Activated naive CD8-positive, alpha-beta T cell (primary cell): ENCODE data around the gene KIF22.
"Not testable (repeated sequence)": the region's sequence is repeated elsewhere in the genome, so short reads cannot be mapped to it uniquely, and the experiment has no call there.

Experiments
- H3K27ac Mint-ChIP-seq: one replicate; pipeline ENCODE4 v1.8.0; 2021; ENCODE audit warnings: mixed read lengths
- H3K27me3 Mint-ChIP-seq: one replicate; pipeline ENCODE4 v1.8.0; 2021; ENCODE audit warnings: mixed read lengths
- H3K36me3 Mint-ChIP-seq: one replicate; pipeline ENCODE4 v1.8.0; 2021; ENCODE audit warnings: mixed read lengths
- H3K4me1 Mint-ChIP-seq: one replicate; pipeline ENCODE4 v1.8.0; 2021; ENCODE audit warnings: low read depth, mixed read lengths
- H3K4me3 Mint-ChIP-seq: one replicate; pipeline ENCODE4 v1.8.0; 2021; ENCODE audit warnings: mild to moderate bottlenecking, mixed read lengths
- H3K9me3 Mint-ChIP-seq: one replicate; pipeline ENCODE4 v1.8.0; 2021; ENCODE audit warnings: low read depth, mixed read lengths

The KIF22 gene

GRCh38 chr16:29790183-29790948 is at the start of gene KIF22:
TSS of gene KIF22 (plus strand) at chr16:29790751. CDS start at chr16:29790760, 9 bp downstream.
- H3K36me3 Mint-ChIP-seq, result peaks cover 11% of the 10 kb centered on the region
- H3K4me3 Mint-ChIP-seq, result peak within 1 kb of the TSS; percentile 98
- peak within 1 kb of the TSS; percentile 98 for H3K27ac Mint-ChIP-seq
- peaks cover 36% of the 10 kb centered on the region for H3K4me1 Mint-ChIP-seq
- H3K27me3 Mint-ChIP-seq, result no peaks in the 10 kb centered on the region
- no peaks in the 10 kb centered on the region for H3K9me3 Mint-ChIP-seq

- peak overlapping the region; percentile 81 for H3K4me3 Mint-ChIP-seq
- H3K27me3 Mint-ChIP-seq, result no peaks in the 10 kb centered on the region
- peak overlapping the region; percentile 87 for H3K27ac Mint-ChIP-seq
- peaks cover 88% of the 10 kb centered on the region for H3K4me1 Mint-ChIP-seq
- no peaks in the 10 kb centered on the region for H3K9me3 Mint-ChIP-seq
- no peaks in the 10 kb centered on the region for H3K36me3 Mint-ChIP-seq
These were observed 47.8 kb upstream of the KIF22 start for GRCh38 chr16:29742683-29743275.

DNA sequence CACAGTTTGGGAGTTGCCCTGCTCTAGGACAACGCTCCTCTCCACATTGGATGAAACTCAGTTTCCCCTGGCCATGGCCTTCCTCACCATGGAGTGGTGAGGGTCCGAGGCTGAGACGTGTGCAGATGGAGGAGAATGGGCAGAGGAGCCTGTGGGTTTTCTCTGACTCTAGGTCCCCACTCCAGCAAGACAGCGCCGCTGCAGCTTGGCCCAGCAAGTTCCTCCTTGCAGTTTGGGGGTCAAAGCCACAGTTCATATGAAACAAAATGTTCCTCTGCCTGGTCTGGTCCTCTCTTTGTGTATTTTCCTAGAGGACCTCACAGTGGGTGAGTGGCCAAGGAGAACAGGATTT is 47.1 kb upstream of the KIF22 start:
- Mint-ChIP-seq H3K27ac (peak overlapping the region; percentile 87), H3K36me3 (no peaks in the 10 kb centered on the region), H3K27me3 (no peaks in the 10 kb centered on the region), H3K4me1 (peaks cover 83% of the 10 kb centered on the region), H3K4me3 (peak overlapping the region; percentile 81), H3K9me3 (no peaks in the 10 kb centered on the region)

- H3K27me3 Mint-ChIP-seq, result no peaks in the 10 kb centered on the region
- no peaks in the 10 kb centered on the region for H3K36me3 Mint-ChIP-seq
- H3K4me1 Mint-ChIP-seq, result peaks cover 83% of the 10 kb centered on the region
- peak overlapping the region; percentile 94 for H3K4me3 Mint-ChIP-seq
- H3K27ac Mint-ChIP-seq, result peak overlapping the region; percentile 96
- no peaks in the 10 kb centered on the region for H3K9me3 Mint-ChIP-seq
These were observed 46.6 kb upstream of the KIF22 start for GRCh38 chr16:29743827-29744531.

GRCh38 chr16:29744541-29745101 is 45.9 kb upstream of the KIF22 start:
- Mint-ChIP-seq H3K4me3 (peak overlapping the region; percentile 94), H3K4me1 (peaks cover 79% of the 10 kb centered on the region), H3K9me3 (no peaks in the 10 kb centered on the region), H3K27me3 (no peaks in the 10 kb centered on the region), H3K36me3 (no peaks in the 10 kb centered on the region), H3K27ac (peak overlapping the region; percentile 96)

DNA sequence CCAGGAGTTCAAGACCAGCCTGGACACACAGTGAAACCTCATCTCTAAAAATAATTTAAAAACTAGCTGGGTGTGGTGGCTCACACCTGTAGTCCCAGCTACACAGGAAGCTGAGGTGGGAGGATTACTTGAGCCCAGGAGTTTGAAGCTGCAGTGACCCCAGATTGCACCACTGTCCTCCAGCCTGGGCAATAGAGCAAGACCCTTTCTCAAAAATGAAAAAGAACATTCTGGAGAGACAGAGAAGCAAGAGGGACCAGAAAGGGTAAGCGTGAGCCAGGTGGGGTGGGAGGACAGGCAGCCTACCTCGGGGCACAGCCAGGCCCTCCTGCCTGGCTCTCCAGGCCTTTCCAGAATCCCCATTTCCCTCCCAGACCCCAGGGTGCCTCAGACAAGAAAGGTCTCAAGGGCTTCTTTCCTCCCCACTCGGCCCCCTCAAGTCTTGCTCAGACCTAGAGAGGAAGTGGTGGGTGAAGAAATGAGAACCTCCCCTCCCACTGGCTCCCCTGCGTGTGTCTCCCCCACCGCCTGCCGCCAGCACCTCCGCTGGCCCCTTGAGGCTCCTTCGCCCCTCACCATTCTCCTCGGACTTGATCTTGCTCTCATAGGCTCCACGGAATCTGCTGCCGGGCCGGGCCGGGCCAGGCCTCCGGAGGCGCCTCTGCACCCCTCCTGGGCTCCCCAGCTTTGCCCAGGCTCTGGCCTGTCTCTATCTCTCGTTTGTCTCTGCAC is 45.3 kb upstream of the KIF22 start:
- H3K27me3 Mint-ChIP-seq, result no peaks in the 10 kb centered on the region
- H3K27ac Mint-ChIP-seq, result peak overlapping the region; percentile 96
- H3K36me3 Mint-ChIP-seq, result no peaks in the 10 kb centered on the region
- H3K9me3 Mint-ChIP-seq, result no peaks in the 10 kb centered on the region
- peaks cover 75% of the 10 kb centered on the region for H3K4me1 Mint-ChIP-seq
- peak overlapping the region; percentile 94 for H3K4me3 Mint-ChIP-seq

- H3K27ac Mint-ChIP-seq, result peak within 1 kb of the TSS; percentile 96
- H3K4me3 Mint-ChIP-seq, result peak within 1 kb of the TSS; percentile 94
- no peaks in the 10 kb centered on the region for H3K9me3 Mint-ChIP-seq
- H3K36me3 Mint-ChIP-seq, result no peaks in the 10 kb centered on the region
- H3K27me3 Mint-ChIP-seq, result no peaks in the 10 kb centered on the region
- peaks cover 69% of the 10 kb centered on the region for H3K4me1 Mint-ChIP-seq
These were observed 44.7 kb upstream of the KIF22 start, which contains the start of gene C16orf54 for GRCh38 chr16:29745853-29746345. TSS of gene C16orf54 (minus strand) at chr16:29745990. CDS start at chr16:29744951, 1,039 bp downstream.

DNA sequence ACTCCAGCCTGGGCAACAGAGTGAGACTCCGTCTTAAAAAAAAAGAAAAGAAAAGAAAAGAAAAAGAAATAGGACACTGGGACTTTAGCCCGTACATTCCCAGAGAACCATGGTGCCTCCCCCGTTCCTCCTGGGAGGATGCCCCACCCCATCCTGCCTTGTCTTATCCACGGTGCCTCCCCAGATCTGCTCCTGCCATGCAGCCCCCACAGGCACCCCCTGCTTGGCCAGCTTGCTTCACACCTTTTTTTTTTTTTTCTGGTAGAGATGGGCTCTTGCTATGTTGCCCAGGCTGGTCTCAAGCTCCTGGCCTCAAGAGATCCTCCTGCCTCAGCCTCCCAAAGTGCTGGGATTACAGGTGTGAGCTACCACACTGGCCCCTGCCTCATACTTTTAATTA is 44.0 kb upstream of the KIF22 start:
- H3K36me3 Mint-ChIP-seq, H3K27me3 Mint-ChIP-seq, H3K9me3 Mint-ChIP-seq: not testable (repeated sequence)
- peaks cover 65% of the 10 kb centered on the region for H3K4me1 Mint-ChIP-seq
- peak overlapping the region; percentile 94 for H3K4me3 Mint-ChIP-seq
- peak overlapping the region; percentile 96 for H3K27ac Mint-ChIP-seq

DNA sequence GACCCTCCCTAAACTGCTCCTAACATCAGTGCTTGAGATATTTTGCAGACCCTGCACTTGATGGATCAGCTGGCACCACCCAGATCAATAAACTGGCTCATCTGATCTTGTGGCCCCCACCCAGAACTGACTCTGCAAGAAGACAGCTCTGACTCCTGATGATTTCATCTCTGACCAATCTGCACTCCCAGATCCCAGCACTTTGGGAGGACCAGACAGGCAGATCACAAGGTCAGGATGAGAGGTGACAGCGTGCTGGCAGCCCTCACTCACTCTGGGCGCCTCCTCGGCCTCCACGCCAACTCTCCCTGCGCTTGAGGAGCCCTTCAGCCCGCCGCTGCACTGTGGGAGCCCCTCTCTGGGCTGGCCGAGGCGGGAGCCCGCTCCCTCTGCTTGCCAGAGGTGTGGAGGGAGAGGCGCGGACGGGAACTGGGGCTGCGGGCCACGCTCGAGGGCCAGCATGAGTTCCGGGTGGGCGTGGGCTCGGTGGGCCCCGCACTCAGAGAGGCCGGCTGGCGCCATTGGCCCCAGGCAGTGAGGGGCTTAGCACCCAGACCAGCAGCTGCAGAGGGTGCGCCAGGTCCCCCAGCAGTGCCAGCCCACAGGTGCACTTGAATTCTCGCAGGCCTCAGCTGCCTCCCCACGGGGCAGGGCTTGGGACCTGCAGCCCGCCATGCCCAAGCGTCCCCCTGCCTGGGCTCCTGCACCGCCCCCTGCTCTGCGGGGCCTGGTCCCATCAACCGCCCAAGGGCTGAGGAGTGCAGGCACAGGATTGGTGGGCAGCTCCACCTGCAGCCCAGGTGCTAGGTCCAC is 42.4 kb upstream of the KIF22 start:
- peak overlapping the region; percentile 5 for H3K4me3 Mint-ChIP-seq
- no peaks in the 10 kb centered on the region for H3K27me3 Mint-ChIP-seq
- peaks cover 51% of the 10 kb centered on the region for H3K4me1 Mint-ChIP-seq
- no peaks in the 10 kb centered on the region for H3K36me3 Mint-ChIP-seq
- no peak overlapping the region for H3K27ac Mint-ChIP-seq
- no peaks in the 10 kb centered on the region for H3K9me3 Mint-ChIP-seq

GRCh38 chr16:29748760-29749149 is 41.8 kb upstream of the KIF22 start:
- peaks cover 48% of the 10 kb centered on the region for H3K4me1 Mint-ChIP-seq
- H3K27ac Mint-ChIP-seq, result not testable (repeated sequence)

GRCh38 chr16:29753516-29753915 is 37.0 kb upstream of the KIF22 start:
- Mint-ChIP-seq H3K27ac (no peak overlapping the region), H3K27me3 (no peaks in the 10 kb centered on the region), H3K4me3 (no peak overlapping the region), H3K9me3 (no peaks in the 10 kb centered on the region), H3K4me1 (peaks cover 38% of the 10 kb centered on the region), H3K36me3 (no peaks in the 10 kb centered on the region)

More at GRCh38 chr16:29748760-29749149, 41.8 kb upstream of the KIF22 start:
- H3K9me3 Mint-ChIP-seq, H3K4me3 Mint-ChIP-seq, H3K36me3 Mint-ChIP-seq, H3K27me3 Mint-ChIP-seq: not testable (repeated sequence)

GRCh38 chr16:29756654-29757053 is 33.9 kb upstream of the KIF22 start:
- Mint-ChIP-seq H3K4me3 (no peak overlapping the region), H3K27me3 (no peaks in the 10 kb centered on the region), H3K9me3 (no peaks in the 10 kb centered on the region), H3K36me3 (no peaks in the 10 kb centered on the region), H3K4me1 (peaks cover 35% of the 10 kb centered on the region), H3K27ac (no peak overlapping the region)

DNA sequence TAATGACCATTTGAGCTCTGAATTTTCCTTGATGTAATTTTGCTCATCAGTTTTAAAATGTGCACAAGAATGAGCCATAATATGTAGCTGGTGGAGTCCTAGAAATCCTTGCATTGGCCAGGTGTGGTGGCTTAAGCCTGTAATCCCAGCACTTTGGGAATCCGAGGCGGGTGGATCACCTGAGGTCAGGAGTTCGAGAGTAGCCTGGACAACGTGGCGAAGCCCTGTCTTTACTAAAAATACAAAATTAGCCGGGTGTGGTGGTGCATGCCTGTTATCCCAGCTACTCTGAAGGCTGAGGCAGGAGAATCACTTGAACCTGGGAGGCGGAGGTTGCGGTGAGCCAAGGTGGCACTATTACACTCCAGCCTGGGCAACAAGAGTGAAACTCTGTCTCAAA is 33.5 kb upstream of the KIF22 start:
- not testable (repeated sequence) for H3K4me3 Mint-ChIP-seq, H3K27me3 Mint-ChIP-seq, H3K9me3 Mint-ChIP-seq, H3K36me3 Mint-ChIP-seq, H3K27ac Mint-ChIP-seq
- H3K4me1 Mint-ChIP-seq, result peaks cover 35% of the 10 kb centered on the region
